Esophagus squamous epithelium (tissue), 5 donors: ENCODE measurements around the gene CLCNKA. TPM values are rescaled to one million over a fixed set of nuclear protein-coding genes. Genes with fewer than 3 reads are reported as not detected.

Experiments used
- DNase-seq: peaks from one replicate; lab custom pipeline; 2025; lab: John Stamatoyannopoulos, UW
- H3K27ac ChIP-seq, 4 donors: fragments of 200-600 bp; sonication (generic); one replicate each; pipeline ENCODE4 v1.5.1; 2016 to 2019; ENCODE audit warnings: mild to moderate bottlenecking in 1 of 4
- H3K27me3 ChIP-seq, 4 donors: fragments of 200-600 bp; sonication (generic); 1 replicate in 3 of 4; 2 replicates in 1 of 4; pipeline versions ENCODE4 v1.5.1 to v1.6.0; 2017 to 2021; ENCODE audit warnings: antibody characterized with exemption in 1 of 4
- H3K36me3 ChIP-seq, 3 donors: fragments of 200-600 bp; sonication (generic); one replicate each; pipeline ENCODE4 v1.5.1; 2016 to 2019
- H3K4me1 ChIP-seq, 3 donors: fragments of 200-600 bp; sonication (generic); one replicate each; pipeline ENCODE4 v1.5.1; 2017 to 2019
- H3K4me3 ChIP-seq, 4 donors: fragments of 200-600 bp; sonication (generic); 1 replicate in 3 of 4; 2 replicates in 1 of 4; pipeline ENCODE4 v1.5.1; 2016 to 2019; ENCODE audit warnings: mild to moderate bottlenecking in 2 of 4, moderate library complexity in 1 of 4
- H3K9me3 ChIP-seq, 3 donors: fragments of 200-600 bp; sonication (generic); one replicate each; pipeline ENCODE4 v1.5.1; 2016 to 2019
- CTCF ChIP-seq, 6 experiments: fragments of 450-650 bp in 4 of 6; fragments of 200-600 bp in 2 of 6; sonication (generic) in 2 of 6; IDR thresholded peaks; one replicate each; pipeline ENCODE4 v1.5.1; 2016 to 2019; ENCODE audit warnings: antibody characterized with exemption in 6 of 6, mild to moderate bottlenecking in 4 of 6, moderate library complexity in 4 of 6
- POLR2A ChIP-seq, 4 donors: fragments of 450-650 bp; IDR thresholded peaks; one replicate each; pipeline ENCODE4 v1.6.1; 2017; ENCODE audit warnings: antibody characterized with exemption in 4 of 4, mild to moderate bottlenecking in 4 of 4, moderate library complexity in 3 of 4
- WGBS, 2 donors: methylation state at CpG; one replicate each; pipeline ENCODE4 v1.1.5; 2018; 5-methylcytosine and 5-hydroxymethylcytosine counted together
- intact Hi-C: fragments of 100-400 bp; cut with DNase I; formaldehyde crosslinking; loops from one replicate; pipeline ENCODE4 v1.15.0; 2022
- total RNA-seq, 4 donors: library from RNA; depleted of rRNA; stranded (reverse); fragments of >200 nt; gene quantifications; one replicate each; pipeline ENCODE4 v1.1.0, GENCODE V29; 2016
- donor health status: DM: yes; HTN: yes; CAD: no.

CLCNKA gene
- total RNA-seq, 4 donors from 2014 or later: not detected

- Histone ChIP-seq H3K9me3 (no peaks in the 10 kb centered on the region), H3K36me3 (no peaks in the 10 kb centered on the region), H3K4me3 (no peak overlapping the region), H3K27me3 (no peaks in the 10 kb centered on the region), H3K27ac (no peak overlapping the region), H3K4me1 (no peaks in the 10 kb centered on the region)
- intact Hi-C loops: no loop called here
- TF ChIP-seq CTCF (IDR thresholded peaks at IDR 0.05): no peak
- no peak for TF ChIP-seq POLR2A (IDR thresholded peaks at IDR 0.05)
- WGBS, 2 donors: 71 to 85% methylated on average over 4 to 7 of the region's 13 CpGs
- no peak for DNase-seq
Observed at GRCh38 chr1:15988856-15989736, 32.7 kb upstream of the CLCNKA start.

DNA sequence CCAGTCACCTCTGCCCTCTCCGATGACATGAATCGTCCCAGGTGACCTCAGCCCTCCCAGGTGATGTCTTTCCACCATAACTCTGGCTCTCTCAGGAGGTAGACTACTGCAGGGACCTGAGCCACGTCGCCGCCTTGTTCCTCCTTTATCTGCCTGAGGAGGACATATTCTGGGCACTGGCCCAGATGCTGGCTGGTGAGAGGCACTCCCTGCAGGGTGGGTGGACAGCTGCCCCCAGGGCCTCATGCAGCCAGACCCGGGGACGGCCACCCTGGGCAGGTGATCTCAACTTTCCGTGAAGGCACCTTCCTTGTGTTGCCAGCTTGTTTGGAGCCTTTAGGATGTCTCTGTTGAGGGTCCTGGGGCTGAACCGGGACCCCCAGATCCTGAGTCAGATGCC is 32.1 kb upstream of the CLCNKA start:
- TF ChIP-seq POLR2A (IDR thresholded peaks at IDR 0.05): no peak
- no peak for TF ChIP-seq CTCF (IDR thresholded peaks at IDR 0.05)
- no peak overlapping the region for H3K4me3 ChIP-seq
- no peaks in the 10 kb centered on the region for H3K27me3 ChIP-seq
- H3K36me3 ChIP-seq: no peaks in the 10 kb centered on the region
- no peak for DNase-seq
- no peaks in the 10 kb centered on the region for H3K4me1 ChIP-seq
- H3K27ac ChIP-seq: no peak overlapping the region
- WGBS, 2 donors: 63 to 66% methylated on average over 5 to 7 of the region's 9 CpGs
- intact Hi-C loops: loop anchor here (10.0 kb wide), 1 partner anchor 175 kb away; no protein-coding TSS in a partner anchor
- H3K9me3 ChIP-seq: no peaks in the 10 kb centered on the region

- WGBS, 2 donors: 80 to 89% methylated on average over 6 to 7 of the region's 11 CpGs
- no peaks in the 10 kb centered on the region for H3K27me3 ChIP-seq
- TF ChIP-seq POLR2A (IDR thresholded peaks at IDR 0.05) (no peak), CTCF (IDR thresholded peaks at IDR 0.05) (no peak)
- DNase-seq: no peak
- intact Hi-C loops: loop anchor here (10.0 kb wide), 1 partner anchor 177 kb away; no protein-coding TSS in a partner anchor
- H3K9me3 ChIP-seq: no peaks in the 10 kb centered on the region
- H3K4me1 ChIP-seq: no peaks in the 10 kb centered on the region
- no peak overlapping the region for H3K4me3 ChIP-seq
- H3K36me3 ChIP-seq: no peaks in the 10 kb centered on the region
- no peak overlapping the region for H3K27ac ChIP-seq
Observed at GRCh38 chr1:15991427-15992186, 30.2 kb upstream of the CLCNKA start.

- no peaks in the 10 kb centered on the region for H3K4me1 ChIP-seq
- intact Hi-C loops: loop anchor here (10.0 kb wide), 1 partner anchor 177 kb away; no protein-coding TSS in a partner anchor
- no peaks in the 10 kb centered on the region for H3K36me3 ChIP-seq
- TF ChIP-seq POLR2A (IDR thresholded peaks at IDR 0.05) (no peak), CTCF (IDR thresholded peaks at IDR 0.05) (no peak)
- no peaks in the 10 kb centered on the region for H3K9me3 ChIP-seq
- no peaks in the 10 kb centered on the region for H3K27me3 ChIP-seq
- H3K4me3 ChIP-seq: no peak overlapping the region
- WGBS, 2 donors: 87 to 91% methylated on average over 5 to 6 of the region's 7 CpGs
- no peak overlapping the region for H3K27ac ChIP-seq
- DNase-seq: no peak
Observed at GRCh38 chr1:15992187-15992553, 29.7 kb upstream of the CLCNKA start.
